Activated CD8-positive, alpha-beta memory T cell treated with anti-CD3 and anti-CD28 coated beads for 1 hour (primary cell): Measurements from ENCODE around the gene RASSF1.

Experiments
- DNase-seq, 2 donors: peaks; one replicate each; pipeline ENCODE4 v3.0.0-alpha.2; 2020; ENCODE audit warnings: low read depth in 1 of 2; ENCODE audit errors: extremely low read depth in 1 of 2

Gene RASSF1, protein sequence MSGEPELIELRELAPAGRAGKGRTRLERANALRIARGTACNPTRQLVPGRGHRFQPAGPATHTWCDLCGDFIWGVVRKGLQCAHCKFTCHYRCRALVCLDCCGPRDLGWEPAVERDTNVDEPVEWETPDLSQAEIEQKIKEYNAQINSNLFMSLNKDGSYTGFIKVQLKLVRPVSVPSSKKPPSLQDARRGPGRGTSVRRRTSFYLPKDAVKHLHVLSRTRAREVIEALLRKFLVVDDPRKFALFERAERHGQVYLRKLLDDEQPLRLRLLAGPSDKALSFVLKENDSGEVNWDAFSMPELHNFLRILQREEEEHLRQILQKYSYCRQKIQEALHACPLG

DNA sequence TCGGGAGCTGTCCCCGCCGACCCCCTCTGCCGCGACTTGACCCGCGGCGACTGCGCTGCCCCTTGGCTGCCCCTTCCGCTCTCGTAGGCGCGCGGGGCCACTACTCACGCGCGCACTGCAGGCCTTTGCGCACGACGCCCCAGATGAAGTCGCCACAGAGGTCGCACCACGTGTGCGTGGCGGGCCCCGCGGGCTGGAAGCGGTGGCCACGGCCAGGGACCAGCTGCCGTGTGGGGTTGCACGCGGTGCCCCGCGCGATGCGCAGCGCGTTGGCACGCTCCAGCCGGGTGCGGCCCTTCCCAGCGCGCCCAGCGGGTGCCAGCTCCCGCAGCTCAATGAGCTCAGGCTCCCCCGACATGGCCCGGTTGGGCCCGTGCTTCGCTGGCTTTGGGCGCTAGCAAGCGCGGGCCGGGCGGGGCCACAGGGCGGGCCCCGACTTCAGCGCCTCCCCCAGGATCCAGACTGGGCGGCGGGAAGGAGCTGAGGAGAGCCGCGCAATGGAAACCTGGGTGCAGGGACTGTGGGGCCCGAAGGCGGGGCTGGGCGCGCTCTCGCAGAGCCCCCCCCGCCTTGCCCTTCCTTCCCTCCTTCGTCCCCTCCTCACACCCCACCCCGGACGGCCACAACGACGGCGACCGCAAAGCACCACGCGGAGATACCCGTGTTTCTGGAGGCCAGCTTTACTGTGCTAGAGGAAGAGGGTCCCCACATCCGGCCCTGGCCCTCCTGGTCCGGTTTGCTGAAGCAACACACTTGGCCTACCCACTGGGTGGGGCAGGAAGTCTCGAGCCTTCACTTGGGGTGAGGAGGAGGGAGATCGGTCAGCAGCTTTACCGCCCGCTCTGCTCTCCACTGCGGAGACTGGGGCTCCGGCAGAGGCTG lies at the start of gene RASSF1:
Gene RASSF1, minus strand, starts transcription at position 389 of the 882 bp plus-strand sequence. Its CDS starts 31 bp downstream, at position 358.
- peak in 1 of 2 donors; percentile 43 for DNase-seq

DNA sequence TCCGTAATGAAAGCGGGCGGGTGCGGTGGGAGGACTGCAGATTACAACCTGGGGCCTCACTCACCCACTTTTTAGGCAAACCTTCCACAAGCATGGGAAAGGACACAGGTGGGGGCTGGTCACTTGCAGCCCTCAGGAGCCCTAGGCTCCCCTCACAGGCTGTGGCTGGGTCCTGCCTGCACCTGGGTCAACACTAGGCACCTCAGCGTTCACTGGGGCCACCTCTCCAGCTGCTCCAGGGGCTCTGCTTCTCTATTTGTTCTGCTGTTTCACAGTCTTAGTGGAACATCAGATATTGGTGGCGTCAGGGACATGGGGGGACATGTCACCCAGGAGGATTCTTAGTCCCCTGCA lies 48.8 kb upstream of the RASSF1 start:
- DNase-seq: no peak

DNA sequence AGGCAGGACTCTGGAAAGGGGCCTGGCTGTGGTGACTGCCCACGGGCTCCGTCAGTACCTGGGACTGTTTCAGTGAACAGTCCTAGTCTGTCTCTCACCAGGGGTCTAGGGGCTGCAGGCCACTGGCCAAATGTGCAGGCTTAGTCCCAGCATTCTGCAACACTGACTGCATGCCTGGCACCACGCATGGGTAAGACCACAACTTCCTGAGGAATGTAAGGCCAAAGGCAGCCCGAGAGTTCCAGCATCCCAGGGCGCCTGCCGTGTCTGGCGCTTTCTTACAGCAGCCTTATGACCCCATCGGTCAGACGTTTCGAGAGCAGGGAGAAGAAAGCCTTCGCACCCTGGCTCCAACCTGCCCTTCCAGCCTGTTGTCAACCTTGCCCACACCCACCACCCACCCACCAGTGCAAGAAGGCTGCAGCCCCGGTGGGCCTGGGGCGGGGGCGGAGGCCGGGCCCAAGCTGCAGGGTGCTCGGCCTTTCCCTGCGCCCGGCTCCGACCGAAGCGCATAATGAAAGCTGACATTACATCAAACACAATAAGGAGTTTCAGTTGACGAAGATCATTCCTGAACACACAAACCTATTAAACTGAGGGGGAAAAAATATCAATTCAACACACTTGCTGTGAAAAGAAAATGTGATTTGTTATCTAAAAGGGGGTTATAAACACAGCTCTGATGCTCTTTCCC lies 48.2 kb upstream of the RASSF1 start:
- no peak for DNase-seq

DNA sequence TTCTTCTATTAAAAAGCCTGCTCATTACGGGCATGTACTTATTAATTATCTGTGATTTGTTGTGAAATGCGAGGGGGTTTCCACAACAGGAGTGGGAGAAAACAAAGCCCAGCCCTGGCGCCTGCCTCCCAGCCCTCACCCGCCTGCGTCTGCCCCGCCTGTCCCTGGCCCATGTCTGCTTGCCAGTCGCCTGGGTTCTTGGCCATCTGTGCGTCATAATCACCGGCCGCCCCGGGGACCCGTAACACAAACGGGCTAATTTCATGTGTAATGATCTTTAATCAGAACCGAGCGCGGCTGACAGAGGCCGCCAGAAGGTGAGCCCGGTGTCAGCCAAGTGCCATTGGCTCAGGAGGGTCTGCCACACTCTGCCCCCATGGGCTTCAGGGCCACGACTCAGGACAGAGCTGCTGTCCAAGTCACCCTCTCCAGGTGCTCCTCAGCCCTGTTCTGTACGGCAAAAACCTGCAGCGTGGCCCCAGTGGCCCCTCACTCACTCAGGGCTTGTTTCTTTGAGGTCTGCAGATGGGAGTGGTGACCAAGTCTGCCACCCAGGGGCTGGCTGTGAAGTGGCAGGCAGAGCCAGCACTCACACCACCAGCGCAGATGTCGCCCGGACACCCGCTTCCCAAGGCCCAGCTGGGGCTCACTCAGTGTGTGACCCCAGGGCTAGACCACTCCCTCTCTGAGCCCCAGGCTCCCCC lies 47.5 kb upstream of the RASSF1 start:
- no peak for DNase-seq

DNA sequence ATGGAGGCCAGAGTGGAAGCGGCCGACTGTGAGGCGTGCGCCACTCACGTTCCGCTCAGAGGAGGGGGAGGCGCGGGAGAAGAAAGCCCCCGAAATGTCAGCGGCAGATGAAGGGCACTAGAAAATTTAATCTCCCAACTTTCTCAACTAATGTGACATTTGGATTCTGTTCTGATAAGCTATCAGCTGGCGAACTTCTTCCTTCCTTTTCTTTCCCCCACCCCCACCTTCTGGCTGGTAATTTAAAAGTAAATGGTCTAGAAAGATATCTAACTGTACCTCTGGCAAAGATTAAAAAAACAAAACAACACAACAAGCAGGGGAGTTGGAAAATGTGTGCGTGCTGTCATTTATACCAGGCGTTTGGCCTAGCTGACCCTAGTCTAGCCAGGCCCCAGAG lies 45.1 kb upstream of the RASSF1 start:
- DNase-seq: no peak

DNA sequence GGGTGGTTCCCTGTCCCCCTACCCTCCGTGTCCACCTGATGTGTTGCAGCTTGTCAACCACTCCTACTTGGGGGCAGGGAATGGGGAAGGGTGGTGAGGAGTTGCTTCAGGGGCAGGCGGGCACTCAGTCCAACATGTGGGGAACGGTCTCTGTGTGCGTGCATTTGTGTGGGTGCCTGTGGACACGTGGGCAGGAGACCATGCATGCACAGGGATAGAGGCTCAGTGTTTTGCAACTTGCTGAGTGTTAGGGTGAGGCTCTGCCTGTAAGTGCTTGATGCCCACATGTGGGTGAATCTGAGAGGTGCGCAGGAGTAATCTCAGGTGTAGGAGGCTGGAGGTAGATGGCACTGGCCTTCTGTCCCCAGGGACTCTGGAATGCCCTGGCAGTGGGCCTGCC lies 43.1 kb upstream of the RASSF1 start:
- DNase-seq: no peak

DNA sequence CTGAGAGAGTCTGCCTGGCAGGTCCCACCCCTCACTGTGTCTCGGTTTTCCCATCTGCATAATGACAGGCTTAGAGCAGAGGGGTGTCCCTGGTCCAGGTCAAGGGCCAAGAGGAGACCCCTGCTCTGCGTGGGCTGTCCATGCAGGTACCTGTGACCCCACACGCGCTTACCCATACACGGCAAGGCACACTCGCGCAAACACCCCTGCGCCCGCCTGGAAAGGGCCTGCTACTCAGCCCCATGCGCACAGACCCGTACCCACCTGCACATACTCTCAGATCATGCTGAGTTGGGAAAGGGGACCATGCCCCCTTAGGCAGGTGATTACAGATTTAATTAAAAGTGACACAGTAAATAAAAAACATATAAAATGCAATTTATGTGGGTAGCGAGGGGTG lies 42.1 kb upstream of the RASSF1 start:
- no peak for DNase-seq

DNA sequence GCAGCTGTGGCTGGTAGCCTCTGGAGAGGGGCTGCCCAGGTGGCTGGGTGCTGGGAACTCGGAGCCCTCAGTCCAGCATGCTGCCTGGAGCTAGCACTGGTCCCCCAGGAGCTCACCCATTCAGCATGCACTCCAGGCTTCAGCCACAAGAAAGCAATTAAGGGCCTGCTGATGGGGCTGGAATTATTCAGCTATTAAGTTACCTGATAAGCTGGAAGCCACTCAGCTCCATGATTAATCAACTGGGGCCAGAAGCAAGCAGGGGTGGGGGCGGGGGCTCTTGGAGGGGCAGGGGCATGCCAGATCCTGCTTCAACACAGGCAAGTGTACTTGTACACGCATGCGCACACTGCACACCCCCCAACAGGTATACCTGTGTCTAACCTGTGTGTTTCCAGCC lies 40.7 kb upstream of the RASSF1 start:
- no peak for DNase-seq

DNA sequence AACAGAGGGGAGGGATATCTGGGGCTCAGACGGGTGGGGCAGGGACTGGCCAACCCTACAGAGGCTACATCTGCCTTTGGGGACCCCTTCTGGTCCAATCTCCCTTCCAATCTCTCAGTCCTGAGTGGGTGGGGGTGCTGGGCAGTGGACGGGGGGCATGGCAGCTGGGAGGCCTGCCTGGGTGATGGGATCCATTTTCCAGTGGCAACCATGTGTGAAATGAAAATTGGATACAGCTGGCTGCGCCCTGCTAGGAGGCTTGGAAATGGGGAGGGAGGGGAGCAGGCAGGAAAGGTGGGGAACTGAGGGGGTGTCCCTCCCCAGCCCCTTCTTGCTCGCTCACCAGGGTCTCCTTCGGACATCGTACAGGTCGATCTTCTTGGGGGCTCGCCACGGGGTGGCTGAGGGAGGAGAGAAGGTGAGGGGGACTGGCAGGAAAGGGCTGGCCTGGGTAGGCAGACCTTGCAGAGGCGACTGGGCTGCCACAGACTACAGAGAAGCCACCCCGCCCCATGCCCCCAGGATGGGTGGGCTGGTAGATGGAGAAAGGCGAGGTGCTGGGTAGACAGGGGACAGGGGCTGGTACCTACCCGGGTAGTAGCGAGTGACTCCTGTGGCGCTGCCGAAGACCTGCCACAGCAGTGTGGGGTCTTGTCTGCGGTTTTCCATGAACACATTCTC lies 39.9 kb upstream of the RASSF1 start:
- no peak for DNase-seq

DNA sequence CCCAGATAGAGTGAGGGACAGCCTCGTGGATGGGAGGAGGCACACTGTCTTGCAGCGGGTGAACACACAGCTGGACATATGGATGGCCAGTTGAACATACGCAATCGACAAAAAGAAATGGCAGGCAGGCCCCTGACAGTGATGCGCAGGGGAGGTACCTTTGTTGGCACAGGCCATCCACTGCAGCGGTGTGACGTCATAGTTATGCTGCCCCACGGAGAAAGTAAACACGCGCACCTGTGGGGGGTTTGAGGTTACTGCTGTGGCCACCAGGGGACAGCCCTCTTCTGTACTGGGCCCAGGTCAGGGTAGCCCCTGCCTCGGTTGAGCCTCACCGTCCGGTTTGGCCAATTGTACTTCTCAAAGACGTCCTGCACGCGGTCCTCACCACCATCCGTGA lies 38.1 kb upstream of the RASSF1 start:
- DNase-seq: no peak

DNA sequence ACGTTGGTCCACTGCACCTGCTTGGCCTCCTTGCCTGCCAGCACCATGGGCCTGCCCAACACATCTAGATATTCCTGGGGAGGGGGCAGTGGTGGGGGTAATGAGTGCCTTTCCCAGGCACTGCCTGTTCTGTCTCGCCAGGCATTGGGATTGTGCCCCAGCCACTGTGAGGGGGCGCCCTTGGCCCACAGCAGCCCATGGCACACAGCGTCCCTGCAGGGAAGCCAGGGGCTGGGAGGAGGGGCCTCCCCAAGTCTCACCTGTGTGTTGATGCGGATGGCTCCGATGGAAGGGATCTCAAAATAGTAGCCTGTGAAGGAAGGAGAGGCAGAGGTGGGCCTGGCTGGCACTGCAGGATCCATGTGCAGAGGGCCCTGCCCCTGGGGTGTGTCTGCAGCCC lies 37.4 kb upstream of the RASSF1 start:
- no peak for DNase-seq

DNA sequence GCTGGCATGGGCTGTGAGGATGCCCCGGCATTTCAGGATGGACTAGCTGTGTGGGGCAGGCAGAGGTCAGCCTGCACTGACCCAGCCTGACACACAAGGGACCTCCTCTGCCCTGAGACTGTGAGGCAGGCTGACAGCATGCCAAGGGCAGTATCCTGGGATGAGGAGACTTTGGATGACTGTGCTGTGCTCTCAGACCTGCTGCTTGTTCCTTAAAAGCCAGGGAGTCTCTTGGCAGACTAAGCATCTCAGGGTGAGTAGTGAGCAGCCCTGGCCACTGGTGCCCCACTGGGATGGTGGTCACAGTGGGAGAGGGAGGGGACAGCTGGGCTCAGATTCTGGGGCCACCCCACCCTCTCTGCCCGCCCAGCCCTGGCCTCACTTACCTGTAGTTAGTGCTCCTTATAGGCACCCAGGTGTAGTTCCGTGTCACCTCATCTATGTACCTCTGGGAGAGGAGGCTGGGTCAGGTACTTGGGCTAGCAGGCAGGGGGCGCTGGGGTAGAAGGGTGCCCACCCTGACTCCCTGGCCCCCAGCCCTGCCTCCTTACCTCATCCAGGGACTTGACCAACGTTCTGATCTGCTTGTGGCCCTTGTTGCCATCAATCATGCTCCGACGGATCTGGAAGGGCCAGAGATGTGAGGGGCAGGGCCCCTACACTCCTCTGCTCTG lies 34.8 kb upstream of the RASSF1 start:
- no peak for DNase-seq

DNA sequence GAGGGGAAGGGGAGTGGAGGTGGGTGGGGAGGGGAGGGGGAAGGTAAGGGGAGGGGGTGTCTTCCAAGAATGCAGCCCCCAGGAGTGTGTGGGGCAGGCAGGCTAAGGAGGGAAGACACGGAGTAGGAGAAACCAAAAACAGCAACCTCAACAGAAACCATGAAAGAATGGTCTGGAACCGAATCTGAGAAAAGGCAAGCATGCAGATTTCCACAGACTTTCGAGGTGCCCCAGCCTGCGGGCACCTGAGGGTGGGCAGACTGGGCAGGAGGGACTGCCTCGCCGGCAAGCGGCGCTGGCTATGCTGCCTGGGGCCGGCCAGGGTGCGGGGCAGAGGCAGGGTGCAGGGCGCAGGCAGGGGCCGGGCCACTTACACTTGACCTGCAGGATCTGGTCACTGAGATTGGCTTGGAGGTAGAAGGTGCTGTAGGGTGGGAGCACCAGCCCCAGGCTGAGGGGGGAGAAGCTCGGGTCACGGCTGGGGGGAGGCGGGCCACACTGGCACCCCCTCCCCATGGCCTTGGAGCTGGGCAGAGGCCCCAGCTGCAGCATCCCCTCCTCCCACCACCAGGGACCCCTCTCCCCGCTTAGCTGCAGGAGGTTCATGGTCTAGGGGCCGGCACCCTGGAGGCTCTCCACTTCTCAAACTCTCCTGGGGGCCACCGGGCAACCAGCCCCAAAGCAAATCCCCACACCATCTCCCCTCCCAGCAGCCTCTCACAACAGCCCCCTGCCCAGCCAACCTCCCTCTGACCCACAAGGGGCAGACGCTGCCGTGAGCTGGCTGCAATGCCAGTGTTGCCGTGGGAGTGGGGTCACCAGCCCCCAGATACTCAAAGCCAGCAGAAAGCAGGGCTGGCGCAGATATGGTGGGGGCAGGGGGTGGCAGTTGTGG lies 34.0 kb upstream of the RASSF1 start:
- DNase-seq: no peak

DNA sequence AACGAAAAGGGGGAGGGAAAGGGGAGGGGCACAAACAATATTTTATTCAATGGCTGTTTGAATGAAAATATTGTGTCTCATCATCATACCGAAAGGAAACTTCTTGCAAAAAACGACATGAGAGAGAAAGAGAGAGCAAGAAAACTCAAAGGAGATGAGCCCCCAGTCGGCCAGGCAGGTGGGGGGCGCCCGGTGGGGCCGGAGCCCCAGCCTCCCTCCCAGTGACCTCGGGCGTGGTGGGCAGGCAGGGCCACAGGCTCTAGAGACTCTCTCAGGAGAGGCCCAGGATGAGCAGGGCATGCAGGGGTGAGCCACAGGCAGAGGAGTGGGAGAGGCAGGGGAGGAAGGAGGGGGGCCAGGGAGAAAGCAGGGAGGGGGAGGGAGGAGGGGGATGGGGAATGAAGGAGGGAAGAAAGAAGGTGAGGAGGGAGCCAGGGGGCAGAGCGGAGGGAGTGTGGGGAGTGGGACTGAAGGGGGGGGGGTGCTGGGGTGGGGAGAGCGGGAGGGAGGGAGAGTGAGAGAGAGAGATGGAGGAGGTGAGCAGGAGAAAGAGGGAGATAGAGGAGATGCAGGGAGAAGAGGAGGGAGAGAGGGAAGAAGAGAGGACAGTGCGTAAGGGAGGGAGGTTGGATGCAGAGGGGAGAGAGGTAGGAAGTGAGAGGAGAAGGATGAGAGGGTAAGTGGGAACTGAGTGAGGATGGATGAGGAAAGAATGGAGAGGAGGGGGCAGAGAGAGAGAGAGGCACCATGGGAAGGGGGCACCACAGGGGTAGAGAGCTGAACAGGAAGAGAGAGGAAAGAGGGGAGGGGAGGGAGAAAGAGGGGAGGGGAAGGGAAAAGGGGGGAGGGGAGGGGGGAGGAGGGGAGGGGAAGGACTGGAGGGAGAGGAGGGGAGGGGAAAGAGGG lies 32.8 kb upstream of the RASSF1 start:
- DNase-seq: no peak

DNA sequence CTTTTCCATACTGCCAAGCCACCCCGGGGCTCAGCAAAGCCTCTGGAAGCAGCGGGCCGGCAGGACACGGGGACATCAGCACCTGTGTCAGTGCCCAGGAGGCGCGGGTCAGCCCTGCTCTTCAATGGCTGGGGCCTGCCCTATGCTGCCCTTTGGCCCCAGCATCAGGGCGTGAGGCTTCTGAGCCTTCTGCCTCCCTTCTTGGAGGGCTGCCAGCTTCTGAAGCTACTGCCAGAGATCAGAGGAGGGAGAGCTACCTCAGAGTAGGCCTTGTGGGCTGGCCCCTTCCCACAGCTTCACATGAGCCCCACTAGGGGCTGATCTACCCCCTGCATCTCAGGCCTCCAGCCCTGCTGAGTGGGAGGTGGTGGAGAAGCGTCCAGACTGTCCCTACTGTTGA lies 31.7 kb upstream of the RASSF1 start:
- DNase-seq: no peak

DNA sequence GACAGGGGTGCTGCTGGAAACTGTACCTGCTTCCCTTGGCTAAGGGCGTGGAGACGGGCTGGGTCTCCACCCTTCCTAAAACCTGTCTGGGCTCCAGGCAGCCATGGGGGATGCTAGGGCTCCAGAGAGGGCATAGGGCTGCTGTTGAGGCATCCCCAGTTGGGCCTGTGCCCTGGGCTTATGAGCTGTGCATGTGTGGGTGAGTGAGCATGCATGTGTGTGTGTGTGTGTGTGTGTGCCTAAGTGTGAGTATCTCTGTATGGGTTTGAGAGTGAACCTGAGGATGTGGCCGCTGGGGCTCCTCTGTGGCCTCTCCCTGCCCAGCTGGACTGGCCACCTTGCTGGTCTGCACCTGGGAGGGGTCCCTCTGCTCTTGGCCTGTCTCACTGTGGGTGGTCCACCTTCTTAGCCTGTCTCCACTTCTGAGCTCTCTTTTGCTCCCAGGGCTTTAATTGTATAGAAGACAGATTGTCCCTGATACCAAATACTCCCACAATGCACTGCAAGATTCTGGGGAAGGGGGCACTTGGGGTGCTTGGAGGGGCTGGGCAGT lies 30.6 kb upstream of the RASSF1 start:
- no peak for DNase-seq

DNA sequence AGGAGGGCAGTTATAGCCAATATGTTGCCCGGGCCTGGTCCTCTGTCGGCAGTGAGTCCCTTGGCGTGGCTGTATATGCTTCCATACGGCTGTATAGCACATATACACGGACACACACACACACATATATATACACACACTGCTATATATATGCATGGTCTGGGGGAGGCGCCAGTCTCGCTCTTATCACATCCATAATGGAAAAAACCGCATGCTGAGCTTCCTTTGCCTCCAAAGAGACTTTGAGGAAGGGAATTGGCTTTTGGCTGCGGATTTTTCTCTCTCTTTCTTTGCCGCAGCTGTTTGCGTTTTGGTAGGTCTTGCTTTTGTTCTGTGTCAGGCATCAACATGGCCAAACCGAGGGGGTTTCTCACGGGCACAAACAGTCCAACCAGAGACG lies 30.0 kb upstream of the RASSF1 start:
- no peak for DNase-seq
